IPS-NIHi7 (cell line): Measurements from ENCODE around the gene DENND2A.
"Not testable (repeated sequence)": the region's sequence is repeated elsewhere in the genome, so short reads cannot be mapped to it uniquely, and the experiment has no call there.

Experiments used
- DNase-seq: peaks from one replicate; pipeline ENCODE4 v3.0.0; 2012; ENCODE audit warnings: mixed read lengths; ENCODE audit errors: extremely low spot score

DENND2A gene

GRCh38 chr7:140587243-140587642, 53.4 kb downstream of the DENND2A start:
- no peak for DNase-seq

GRCh38 chr7:140586516-140586915, 54.1 kb downstream of the DENND2A start:
- no peak for DNase-seq

GRCh38 chr7:140585333-140585732, 55.3 kb downstream of the DENND2A start:
- no peak for DNase-seq

GRCh38 chr7:140584195-140584851, 56.3 kb downstream of the DENND2A start:
- no peak for DNase-seq

- no peak for DNase-seq
Measured at GRCh38 chr7:140581411-140581810, 59.2 kb downstream of the DENND2A start.

- DNase-seq: no peak
Measured at GRCh38 chr7:140577651-140578050, 63.0 kb downstream of the DENND2A start.

GRCh38 chr7:140576589-140576988, 64.0 kb downstream of the DENND2A start:
- no peak for DNase-seq

- DNase-seq: no peak
Measured at GRCh38 chr7:140571538-140572122, 69.0 kb downstream of the DENND2A start.

GRCh38 chr7:140570120-140570519, 70.5 kb downstream of the DENND2A start:
- DNase-seq: no peak

- DNase-seq: no peak
Measured at GRCh38 chr7:140568021-140568813, 72.4 kb downstream of the DENND2A start.

- DNase-seq: not testable (repeated sequence)
Measured at GRCh38 chr7:140566186-140566585, 74.4 kb downstream of the DENND2A start.

GRCh38 chr7:140565761-140566160, 74.9 kb downstream of the DENND2A start:
- not testable (repeated sequence) for DNase-seq

- no peak for DNase-seq
Measured at GRCh38 chr7:140564643-140565042, 76.0 kb downstream of the DENND2A start.

GRCh38 chr7:140562926-140563481, 77.6 kb downstream of the DENND2A start:
- no peak for DNase-seq

- DNase-seq: no peak
Measured at GRCh38 chr7:140559410-140559809, 81.2 kb downstream of the DENND2A start.

GRCh38 chr7:140557809-140558518, 82.6 kb downstream of the DENND2A start:
- DNase-seq: no peak

- DNase-seq: no peak
Measured at GRCh38 chr7:140557069-140557468, 83.5 kb downstream of the DENND2A start.

GRCh38 chr7:140553236-140553635, 87.4 kb downstream of the DENND2A start:
- not testable (repeated sequence) for DNase-seq

- no peak for DNase-seq
Measured at GRCh38 chr7:140552240-140552679, 88.4 kb downstream of the DENND2A start.

GRCh38 chr7:140551355-140552239, 89.0 kb downstream of the DENND2A start:
- DNase-seq: no peak

- DNase-seq: no peak
Measured at GRCh38 chr7:140546947-140547346, 93.7 kb downstream of the DENND2A start.
